IMR-90 (cell line): ENCODE data around the gene GABPB1. TPM values are rescaled to one million over a fixed set of nuclear protein-coding genes. Genes with fewer than 3 reads are reported as not detected.

Experiments
- ATAC-seq: fragments of 200-7000 bp; cut with Tn5 transposase; 2 replicates; pipeline ENCODE4 v1.9.1; 2020; ENCODE audit warnings: low read depth, mild to moderate bottlenecking, moderate library complexity
- BruUV-seq: library from RNA; stranded (reverse); fragments of 400-500 nt; replicated peaks from 2 replicates; lab custom pipeline; 2021; lab: Mats Ljungman, UMichigan
- CTCF ChIA-PET: fragments of 300-600 bp; formaldehyde crosslinking; extraction: SDS; loops from one replicate; lab custom pipeline; 2021; ENCODE audit warnings: antibody characterized with exemption; lab: Yijun Ruan, JAX
- POLR2A ChIA-PET: fragments of 300-600 bp; sonication (Branson Sonifier 250); formaldehyde crosslinking; loops from one replicate; lab custom pipeline; 2022; ENCODE audit warnings: antibody characterized with exemption; ENCODE audit not compliant: unreplicated experiment; lab: Charles Lee
- DNase-seq: peaks from one replicate; pipeline ENCODE4 v3.0.0; 2013
- H2AFZ ChIP-seq: replicated peaks from 2 replicates; pipeline ENCODE3; 2013; ENCODE audit warnings: low read length, mild to moderate bottlenecking; ENCODE audit not compliant: poor library complexity
- H2AK5ac ChIP-seq: 2 replicates; pipeline ENCODE4 v1.6.1; 2013; ENCODE audit warnings: low read depth, low read length, inconsistent platforms
- H2AK9ac ChIP-seq: replicated peaks from 2 replicates; pipeline ENCODE3; 2013; ENCODE audit warnings: mild to moderate bottlenecking, low read depth, low read length, moderate library complexity; ENCODE audit not compliant: poor library complexity
- H2BK120ac ChIP-seq: 2 replicates; pipeline ENCODE4 v1.6.1; 2013; ENCODE audit warnings: low read depth, low read length, inconsistent platforms
- H2BK15ac ChIP-seq: 3 replicates; pipeline ENCODE4 v1.6.1; 2013; ENCODE audit warnings: low read depth, low read length, inconsistent platforms
- H2BK20ac ChIP-seq: 2 replicates; pipeline ENCODE4 v1.6.1; 2013; ENCODE audit warnings: low read depth, mild to moderate bottlenecking, inconsistent platforms, low read length, moderate library complexity
- H2BK5ac ChIP-seq: 2 replicates; pipeline ENCODE4 v1.6.1; 2013; ENCODE audit warnings: mild to moderate bottlenecking, low read depth, low read length, inconsistent platforms; ENCODE audit not compliant: poor library complexity, severe bottlenecking
- H3K14ac ChIP-seq: replicated peaks from 2 replicates; pipeline ENCODE4 v1.6.1; 2013; ENCODE audit warnings: low read depth, low read length, inconsistent platforms
- H3K18ac ChIP-seq: 2 replicates; pipeline ENCODE4 v1.6.1; 2013; ENCODE audit warnings: low read depth, low read length, control low read depth
- H3K23ac ChIP-seq: 2 replicates; pipeline ENCODE4 v1.6.1; 2013; ENCODE audit warnings: low read depth, low read length, inconsistent platforms
- H3K27ac ChIP-seq: 2 replicates; pipeline ENCODE4 v1.5.1; 2013; ENCODE audit warnings: mild to moderate bottlenecking, control low read depth, low read length; ENCODE audit not compliant: insufficient read depth
- H3K27me3 ChIP-seq: 2 replicates; pipeline ENCODE4 v1.6.1; 2013; ENCODE audit warnings: low read length; ENCODE audit not compliant: control insufficient read depth, insufficient read depth
- H3K36me3 ChIP-seq: 2 replicates; pipeline ENCODE4 v1.6.1; 2013; ENCODE audit warnings: low read length, mixed read lengths; ENCODE audit not compliant: control insufficient read depth, insufficient read depth
- H3K4ac ChIP-seq: 2 replicates; pipeline ENCODE4 v1.6.1; 2013; ENCODE audit warnings: low read depth, low read length, inconsistent platforms
- H3K4me1 ChIP-seq: 2 replicates; pipeline ENCODE4 v1.6.1; 2013; ENCODE audit warnings: low read length, mixed read lengths; ENCODE audit not compliant: control insufficient read depth, insufficient read depth
- H3K4me2 ChIP-seq: 2 replicates; pipeline ENCODE4 v1.6.1; 2013; ENCODE audit warnings: low read depth, mild to moderate bottlenecking, control low read depth, low read length, moderate library complexity
- H3K4me3 ChIP-seq: 2 replicates; pipeline ENCODE4 v1.5.1; 2013; ENCODE audit warnings: low read depth, mild to moderate bottlenecking, control low read depth, low read length, moderate library complexity; ENCODE audit not compliant: insufficient read depth
- H3K56ac ChIP-seq: 2 replicates; pipeline ENCODE4 v1.6.1; 2013; ENCODE audit warnings: low read length, inconsistent platforms; ENCODE audit not compliant: insufficient read depth; ENCODE audit errors: extremely low read depth
- H3K79me1 ChIP-seq, 2 experiments: 2 replicates each; pipeline ENCODE4 v1.6.1; 2013; ENCODE audit warnings: low read length in 2 of 2, inconsistent platforms in 1 of 2, low read depth in 1 of 2
- H3K9ac ChIP-seq: 2 replicates; pipeline ENCODE4 v1.6.1; 2013; ENCODE audit warnings: low read depth, low read length, control low read depth
- H3K9me1 ChIP-seq: 2 replicates; pipeline ENCODE4 v1.6.1; 2013; ENCODE audit warnings: low read length, inconsistent platforms; ENCODE audit not compliant: insufficient read depth
- H3K9me3 ChIP-seq: 2 replicates; pipeline ENCODE4 v1.6.1; 2013; ENCODE audit warnings: low read length; ENCODE audit not compliant: control insufficient read depth, insufficient read depth
- H4K20me1 ChIP-seq: 2 replicates; pipeline ENCODE4 v1.6.1; 2013; ENCODE audit warnings: low read length, inconsistent platforms; ENCODE audit not compliant: insufficient read depth
- H4K5ac ChIP-seq: 2 replicates; pipeline ENCODE4 v1.6.1; 2013; ENCODE audit warnings: mild to moderate bottlenecking, low read depth, low read length, control low read depth
- H4K8ac ChIP-seq, 2 experiments: 2 replicates each; pipeline ENCODE4 v1.6.1; 2013; ENCODE audit warnings: low read depth in 2 of 2, low read length in 2 of 2, control low read depth in 1 of 2, inconsistent platforms in 1 of 2
- H4K91ac ChIP-seq: 2 replicates; pipeline ENCODE4 v1.6.1; 2013; ENCODE audit warnings: low read depth, low read length, inconsistent platforms; ENCODE audit not compliant: insufficient read depth
- CEBPB ChIP-seq: IDR thresholded peaks from 2 replicates; pipeline ENCODE4 v1.6.1; 2012; ENCODE audit warnings: low read depth, low read length, improper control_type of control experiment
- CHD1 ChIP-seq: IDR thresholded peaks from 2 replicates; pipeline ENCODE4 v1.6.1; 2012; ENCODE audit warnings: low read depth, low read length, improper control_type of control experiment
- ELK1 ChIP-seq: fragments of 150-350 bp; IDR thresholded peaks from 2 replicates; pipeline ENCODE4 v1.6.1; 2016; ENCODE audit warnings: low read depth, mild to moderate bottlenecking, low read length, moderate library complexity, borderline replicate concordance
- FOS ChIP-seq: fragments of 150-350 bp; IDR thresholded peaks from 2 replicates; pipeline ENCODE4 v1.6.1; 2016; ENCODE audit warnings: low read depth, low read length
- MXI1 ChIP-seq: IDR thresholded peaks from 2 replicates; pipeline ENCODE4 v1.6.1; 2012; ENCODE audit warnings: low read depth, mild to moderate bottlenecking, low read length, moderate library complexity, borderline replicate concordance
- NFE2L2 ChIP-seq: fragments of 150-350 bp; IDR thresholded peaks from 2 replicates; pipeline ENCODE4 v1.6.1; 2016; ENCODE audit warnings: low read depth, mild to moderate bottlenecking, low read length
- POLR2A ChIP-seq: IDR thresholded peaks from 2 replicates; pipeline ENCODE4 v1.6.1; 2012; ENCODE audit warnings: mild to moderate bottlenecking, low read depth, low read length
- RCOR1 ChIP-seq: IDR thresholded peaks from 2 replicates; pipeline ENCODE4 v1.6.1; 2012; ENCODE audit warnings: mild to moderate bottlenecking, low read length, improper control_type of control experiment; ENCODE audit not compliant: insufficient replicate concordance
- SMC3 ChIP-seq: fragments of 150-350 bp; IDR thresholded peaks from 2 replicates; pipeline ENCODE4 v1.6.1; 2016; ENCODE audit warnings: low read depth, mild to moderate bottlenecking, antibody characterized with exemption, low read length, moderate library complexity
- WGBS, 2 experiments: methylation state at CpG; one replicate each; pipeline versions ENCODE4 v1.1.5 to v1.1.7; 2013; ENCODE audit warnings: missing lambda C conversion rate in 2 of 2; ENCODE audit not compliant: insufficient read length in 1 of 2; ENCODE audit errors: extremely low coverage in 2 of 2; 5-methylcytosine and 5-hydroxymethylcytosine counted together
- dilution Hi-C: fragments of 300-500 bp; cut with HindIII; formaldehyde crosslinking; loops from one replicate; pipeline ENCODE4 v1.14.3; 2018; ENCODE audit warnings: low sequenced_read_pairs; ENCODE audit not compliant: unreplicated experiment
- in situ Hi-C: fragments of 300-500 bp; cut with MboI; formaldehyde crosslinking; loops from 3 replicates; pipeline ENCODE4 v1.14.3; 2019; ENCODE audit warnings: low sequenced_read_pairs, inconsistent platforms, mixed read lengths
- intact Hi-C: fragments of 100-400 bp; cut with micrococcal nuclease; formaldehyde crosslinking; loops from 2 replicates; pipeline ENCODE4 v1.10.0; 2022
- polyA plus RNA-seq, 3 experiments: library from polyadenylated mRNA; depleted of rRNA; stranded (reverse); fragments of >200 nt; gene quantifications; 2 replicates each; pipeline ENCODE4 v1.2.3, GENCODE V29; 2012; ENCODE audit warnings: low replicate concordance in 1 of 3
- total RNA-seq: library from RNA; depleted of rRNA; stranded (reverse); fragments of >200 nt; gene quantifications from 2 replicates; pipeline ENCODE4 v1.2.3, GENCODE V29; 2012
- TF ChIP-seq, protein P1 (sequence below): fragments of 150-350 bp; IDR thresholded peaks from 2 replicates; pipeline ENCODE4 v1.6.1; 2017; ENCODE audit warnings: mild to moderate bottlenecking, antibody characterized with exemption, low read length, low read depth

GABPB1 gene
- total and polyA plus RNA-seq, 2 of the 4 experiments (the other 2 are of a cell fraction), result 26.3 to 89.3 TPM

DNA sequence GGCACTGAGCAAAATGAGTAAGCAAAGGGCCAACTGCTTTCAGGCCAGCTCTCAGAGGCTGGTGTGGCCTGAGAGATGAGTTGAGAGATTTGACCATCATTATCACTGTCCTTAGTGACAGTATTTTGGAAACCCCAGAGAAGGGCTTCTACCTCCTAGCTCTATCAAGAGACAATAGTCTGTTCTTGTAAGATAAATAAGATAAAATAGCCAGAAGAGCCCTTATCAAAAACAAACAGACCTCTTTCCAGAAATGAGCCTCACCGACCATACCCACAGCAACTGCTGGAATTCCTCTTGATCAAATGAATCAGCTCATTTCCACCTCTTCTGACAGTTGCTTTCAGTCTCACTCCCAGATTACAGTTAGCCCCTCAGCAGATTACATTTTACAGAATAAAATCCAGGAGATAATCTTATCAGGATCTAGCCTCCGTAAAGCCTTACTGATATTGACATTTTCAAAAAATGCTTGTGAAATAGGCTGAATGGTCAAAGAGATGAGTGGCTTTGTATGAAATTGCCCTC lies 94.0 kb downstream of the GABPB1 start:
- Histone ChIP-seq H3K27me3 (peaks cover 7% of the 10 kb centered on the region), H4K20me1 (no peaks in the 10 kb centered on the region), H3K9me3 (no peaks in the 10 kb centered on the region), H3K4me2 (no peak overlapping the region), H3K23ac (no peak overlapping the region), H3K18ac (no peak overlapping the region), H3K4ac (no peak overlapping the region), H4K91ac (no peak overlapping the region), H2AK9ac (no peak overlapping the region), H3K56ac (no peak overlapping the region), H3K4me3 (no peak overlapping the region), H3K9me1 (peaks cover 7% of the 10 kb centered on the region), H2AFZ (no peak overlapping the region), H3K9ac (no peak overlapping the region), H4K8ac (no peak overlapping the region), H2BK15ac (no peak overlapping the region), H2BK120ac (no peak overlapping the region), H3K14ac (no peak overlapping the region), H3K4me1 (peaks cover 10% of the 10 kb centered on the region), H3K27ac (no peak overlapping the region), H3K36me3 (no peaks in the 10 kb centered on the region), H4K5ac (no peak overlapping the region), H2AK5ac (no peak overlapping the region), H2BK5ac (no peak overlapping the region), H2BK20ac (no peak overlapping the region), H3K79me1 (no peaks in the 10 kb centered on the region)
- CTCF ChIA-PET, result interaction anchor here (0.6 kb wide), 1 partner anchor 11 kb away, joined by 3 read pairs; no protein-coding TSS in a partner anchor
- in situ Hi-C loops (no loop called here), intact Hi-C loops (no loop called here), dilution Hi-C loops (no loop called here)
- POLR2A ChIA-PET, result no interaction called here
- no peak for ATAC-seq
- WGBS, 2 experiments, result 86% methylated on average over 1 of the region's 2 CpGs; no CpG with 5 or more reads in 1 of the 2 experiments
- no TSS peak for BruUV-seq
- DNase-seq, result no peak
- no peak for TF ChIP-seq CHD1
- TF ChIP-seq FOS, result no peak
- TF ChIP-seq NFE2L2, result no peak
- TF ChIP-seq SMC3, result no peak
- no peak for TF ChIP-seq MXI1
- no peak for TF ChIP-seq POLR2A
- TF ChIP-seq, protein P1, sequence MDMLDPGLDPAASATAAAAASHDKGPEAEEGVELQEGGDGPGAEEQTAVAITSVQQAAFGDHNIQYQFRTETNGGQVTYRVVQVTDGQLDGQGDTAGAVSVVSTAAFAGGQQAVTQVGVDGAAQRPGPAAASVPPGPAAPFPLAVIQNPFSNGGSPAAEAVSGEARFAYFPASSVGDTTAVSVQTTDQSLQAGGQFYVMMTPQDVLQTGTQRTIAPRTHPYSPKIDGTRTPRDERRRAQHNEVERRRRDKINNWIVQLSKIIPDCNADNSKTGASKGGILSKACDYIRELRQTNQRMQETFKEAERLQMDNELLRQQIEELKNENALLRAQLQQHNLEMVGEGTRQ, result no peak
- no peak for TF ChIP-seq ELK1
- TF ChIP-seq CEBPB, result no peak
- no peak for TF ChIP-seq RCOR1
